Measurements from ENCODE around the gene DLG1.

DLG1 gene

DNA sequence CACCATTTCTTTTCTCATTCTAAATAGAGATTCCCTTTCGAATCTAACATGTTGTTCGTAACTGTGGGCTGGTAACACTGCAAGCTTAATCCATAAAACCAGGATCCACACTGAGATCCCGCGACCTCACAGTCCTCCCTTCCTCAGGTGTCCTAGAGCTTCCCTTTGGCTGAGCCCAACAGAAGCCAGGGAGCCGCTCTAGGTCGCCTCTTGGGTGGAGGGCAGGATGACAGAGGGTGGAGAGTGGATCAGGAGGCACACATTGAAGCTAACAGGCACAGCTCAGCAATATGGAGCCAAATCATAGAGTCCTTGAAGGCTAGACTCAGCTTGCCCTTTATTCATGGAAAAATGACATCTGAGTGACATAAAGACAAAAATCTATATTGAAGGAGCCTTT lies 44.7 kb upstream of the DLG1 start:
- Histone ChIP-seq H3K36me3 (no peaks in the 10 kb centered on the region), H3K4me3 (ENCODE audit: low read depth in 1 of 2, low read length in 1 of 2) (no peak overlapping the region), H3K27ac (no peak overlapping the region), H3K4me1 (ENCODE audit: control insufficient read depth in 1 of 2, insufficient read depth in 1 of 2, low read depth in 1 of 2, low read length in 1 of 2) (no peaks in the 10 kb centered on the region), H3K27me3 (peaks cover 5% of the 10 kb centered on the region), H3K9me3 (no peaks in the 10 kb centered on the region)
- TF ChIP-seq, protein P1, sequence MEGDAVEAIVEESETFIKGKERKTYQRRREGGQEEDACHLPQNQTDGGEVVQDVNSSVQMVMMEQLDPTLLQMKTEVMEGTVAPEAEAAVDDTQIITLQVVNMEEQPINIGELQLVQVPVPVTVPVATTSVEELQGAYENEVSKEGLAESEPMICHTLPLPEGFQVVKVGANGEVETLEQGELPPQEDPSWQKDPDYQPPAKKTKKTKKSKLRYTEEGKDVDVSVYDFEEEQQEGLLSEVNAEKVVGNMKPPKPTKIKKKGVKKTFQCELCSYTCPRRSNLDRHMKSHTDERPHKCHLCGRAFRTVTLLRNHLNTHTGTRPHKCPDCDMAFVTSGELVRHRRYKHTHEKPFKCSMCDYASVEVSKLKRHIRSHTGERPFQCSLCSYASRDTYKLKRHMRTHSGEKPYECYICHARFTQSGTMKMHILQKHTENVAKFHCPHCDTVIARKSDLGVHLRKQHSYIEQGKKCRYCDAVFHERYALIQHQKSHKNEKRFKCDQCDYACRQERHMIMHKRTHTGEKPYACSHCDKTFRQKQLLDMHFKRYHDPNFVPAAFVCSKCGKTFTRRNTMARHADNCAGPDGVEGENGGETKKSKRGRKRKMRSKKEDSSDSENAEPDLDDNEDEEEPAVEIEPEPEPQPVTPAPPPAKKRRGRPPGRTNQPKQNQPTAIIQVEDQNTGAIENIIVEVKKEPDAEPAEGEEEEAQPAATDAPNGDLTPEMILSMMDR (IDR thresholded peaks at IDR 0.05) = no peak

DNA sequence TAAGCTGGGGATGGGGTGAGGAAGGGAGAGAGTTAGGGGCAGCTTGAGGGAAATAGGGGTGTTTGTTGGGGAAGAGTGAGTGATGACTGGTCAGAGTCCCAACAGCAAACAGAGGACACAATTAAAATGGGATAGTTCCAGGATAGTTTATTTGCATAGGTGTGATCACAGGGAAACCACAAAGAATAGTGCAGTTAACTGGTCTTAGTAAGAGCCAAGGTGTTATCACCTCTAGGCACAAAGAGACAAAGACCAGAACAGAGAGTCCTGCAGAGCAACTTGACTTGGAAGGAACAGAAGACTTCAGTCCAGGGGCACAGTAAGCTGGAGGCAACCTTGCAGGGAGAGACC lies 42.1 kb upstream of the DLG1 start:
- TF ChIP-seq, protein P1 (IDR thresholded peaks at IDR 0.05) = no peak
- Histone ChIP-seq H3K27ac (no peak overlapping the region), H3K4me3 (ENCODE audit: low read depth in 1 of 2, low read length in 1 of 2) (no peak overlapping the region), H3K9me3 (no peaks in the 10 kb centered on the region), H3K27me3 (no peaks in the 10 kb centered on the region), H3K4me1 (ENCODE audit: control insufficient read depth in 1 of 2, insufficient read depth in 1 of 2, low read depth in 1 of 2, low read length in 1 of 2) (no peaks in the 10 kb centered on the region), H3K36me3 (no peaks in the 10 kb centered on the region)

DNA sequence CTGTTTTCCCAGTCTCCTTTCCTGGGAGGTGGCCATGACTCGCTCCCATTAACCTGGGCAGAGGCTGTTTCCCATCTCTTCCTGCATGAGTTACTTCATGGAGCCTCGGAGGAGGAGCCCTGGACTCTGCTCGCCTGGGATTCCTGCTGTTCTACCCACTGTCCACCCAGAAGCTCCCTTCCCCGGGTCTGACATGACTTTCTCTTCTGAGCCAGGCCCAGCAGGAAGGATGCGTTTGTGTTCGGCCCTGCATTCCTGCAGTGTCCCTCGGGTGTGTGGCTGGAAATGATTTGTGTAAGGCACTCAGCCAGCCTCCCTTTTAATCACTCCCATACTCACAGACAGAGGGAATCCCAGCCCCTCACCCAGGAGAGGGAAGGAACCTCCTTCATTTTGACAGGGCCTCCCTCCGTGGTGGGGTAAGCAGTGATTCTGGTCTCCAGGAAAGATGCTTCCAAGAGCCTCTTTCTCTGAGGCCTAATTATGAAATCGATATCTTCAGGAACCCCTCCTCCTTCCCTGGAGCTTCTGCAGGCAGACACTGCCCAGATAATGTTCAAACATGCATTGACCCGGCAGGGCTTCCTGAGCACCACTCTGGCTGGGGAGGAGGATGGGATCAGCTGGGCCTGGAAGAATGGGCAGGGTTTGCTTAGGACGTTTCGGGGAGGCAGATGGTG lies 41.6 kb upstream of the DLG1 start:
- Histone ChIP-seq H3K36me3 (no peaks in the 10 kb centered on the region), H3K9me3 (no peaks in the 10 kb centered on the region), H3K27ac (no peak overlapping the region), H3K27me3 (no peaks in the 10 kb centered on the region), H3K4me1 (ENCODE audit: control insufficient read depth in 1 of 2, insufficient read depth in 1 of 2, low read depth in 1 of 2, low read length in 1 of 2) (no peaks in the 10 kb centered on the region), H3K4me3 (ENCODE audit: low read depth in 1 of 2, low read length in 1 of 2) (no peak overlapping the region)
- TF ChIP-seq, protein P1 (IDR thresholded peaks at IDR 0.05) = no peak

DNA sequence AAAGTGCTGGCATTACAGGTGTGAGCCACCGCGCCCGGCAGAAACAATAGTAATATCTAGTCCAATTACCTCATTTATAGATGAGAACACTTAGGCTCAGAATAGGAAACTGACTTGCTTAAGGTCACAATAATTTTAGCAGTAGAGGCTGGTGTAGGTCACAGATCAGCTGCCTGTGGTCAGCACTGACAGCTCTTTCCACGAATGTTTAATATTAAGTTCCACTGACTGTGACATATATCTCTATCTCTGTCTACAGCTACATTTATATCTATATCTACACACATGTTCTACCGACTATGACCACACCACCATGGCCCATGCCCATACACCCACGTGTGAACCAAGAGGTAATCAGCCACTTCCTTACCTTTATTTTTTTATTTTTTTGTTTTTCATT lies 40.2 kb upstream of the DLG1 start:
- Histone ChIP-seq H3K4me1 (ENCODE audit: control insufficient read depth in 1 of 2, insufficient read depth in 1 of 2, low read depth in 1 of 2, low read length in 1 of 2) (no peaks in the 10 kb centered on the region), H3K36me3 (no peaks in the 10 kb centered on the region), H3K27me3 (peaks cover 3% of the 10 kb centered on the region), H3K4me3 (ENCODE audit: low read depth in 1 of 2, low read length in 1 of 2) (no peak overlapping the region), H3K27ac (no peak overlapping the region), H3K9me3 (no peaks in the 10 kb centered on the region)
- TF ChIP-seq, protein P1 (IDR thresholded peaks at IDR 0.05) = no peak

DNA sequence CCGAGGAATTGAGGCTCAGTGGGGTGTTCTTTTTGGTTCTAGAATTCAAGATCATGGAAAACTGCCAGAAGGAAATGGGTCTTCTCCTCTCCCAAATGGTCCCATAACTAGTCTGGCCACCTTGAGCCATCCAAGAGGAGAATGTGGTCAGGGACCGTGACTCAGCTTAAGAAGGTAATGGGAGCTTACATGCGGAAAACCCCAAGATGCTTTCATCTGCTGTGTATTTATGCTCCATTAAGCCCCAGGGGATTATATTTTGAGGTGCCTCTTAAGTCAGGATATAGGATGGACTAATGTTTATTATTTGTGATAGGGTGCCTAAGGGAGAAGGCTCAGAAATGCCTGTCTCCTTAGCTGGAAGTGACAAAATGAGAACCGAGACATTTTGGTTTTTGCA lies 39.2 kb upstream of the DLG1 start:
- Histone ChIP-seq H3K27ac (no peak overlapping the region), H3K4me1 (ENCODE audit: control insufficient read depth in 1 of 2, insufficient read depth in 1 of 2, low read depth in 1 of 2, low read length in 1 of 2) (no peaks in the 10 kb centered on the region), H3K36me3 (no peaks in the 10 kb centered on the region), H3K27me3 (peaks cover 3% of the 10 kb centered on the region), H3K4me3 (ENCODE audit: low read depth in 1 of 2, low read length in 1 of 2) (no peak overlapping the region), H3K9me3 (no peaks in the 10 kb centered on the region)
- TF ChIP-seq, protein P1 (IDR thresholded peaks at IDR 0.05) = no peak

DNA sequence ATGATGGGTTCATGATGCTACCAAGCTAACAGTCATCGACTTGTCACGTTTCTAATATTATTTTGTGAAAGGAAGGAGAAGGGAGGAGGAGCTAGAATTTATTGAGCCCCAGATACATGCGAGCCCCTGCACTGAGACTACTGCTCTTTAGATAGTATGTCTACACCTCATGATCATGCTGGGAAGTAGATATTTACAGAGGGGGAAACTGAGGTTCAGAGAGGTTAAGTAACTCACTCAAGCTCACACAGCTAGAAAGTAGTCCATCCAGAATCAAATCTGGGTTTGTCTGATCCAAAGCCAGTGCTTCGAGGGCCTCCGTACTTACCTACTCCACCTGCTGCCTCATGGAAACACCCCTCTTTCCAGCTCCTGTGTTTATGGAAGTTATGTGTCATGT lies 38.8 kb upstream of the DLG1 start:
- TF ChIP-seq, protein P1 (IDR thresholded peaks at IDR 0.05) = no peak
- no peaks in the 10 kb centered on the region for H3K4me1 ChIP-seq (ENCODE audit: control insufficient read depth in 1 of 2, insufficient read depth in 1 of 2, low read depth in 1 of 2, low read length in 1 of 2)
- no peak overlapping the region for H3K4me3 ChIP-seq (ENCODE audit: low read depth in 1 of 2, low read length in 1 of 2)
- H3K27me3 ChIP-seq = peaks cover 3% of the 10 kb centered on the region
- no peaks in the 10 kb centered on the region for H3K36me3 ChIP-seq
- no peak overlapping the region for H3K27ac ChIP-seq
- H3K9me3 ChIP-seq = no peaks in the 10 kb centered on the region
